HuH-7.5 (cell line): ENCODE data around the gene CIB2.

Experiments
- DNase-seq: peaks from one replicate; pipeline ENCODE4 v3.0.0; 2011; ENCODE audit warnings: low spot score

CIB2 gene

DNA sequence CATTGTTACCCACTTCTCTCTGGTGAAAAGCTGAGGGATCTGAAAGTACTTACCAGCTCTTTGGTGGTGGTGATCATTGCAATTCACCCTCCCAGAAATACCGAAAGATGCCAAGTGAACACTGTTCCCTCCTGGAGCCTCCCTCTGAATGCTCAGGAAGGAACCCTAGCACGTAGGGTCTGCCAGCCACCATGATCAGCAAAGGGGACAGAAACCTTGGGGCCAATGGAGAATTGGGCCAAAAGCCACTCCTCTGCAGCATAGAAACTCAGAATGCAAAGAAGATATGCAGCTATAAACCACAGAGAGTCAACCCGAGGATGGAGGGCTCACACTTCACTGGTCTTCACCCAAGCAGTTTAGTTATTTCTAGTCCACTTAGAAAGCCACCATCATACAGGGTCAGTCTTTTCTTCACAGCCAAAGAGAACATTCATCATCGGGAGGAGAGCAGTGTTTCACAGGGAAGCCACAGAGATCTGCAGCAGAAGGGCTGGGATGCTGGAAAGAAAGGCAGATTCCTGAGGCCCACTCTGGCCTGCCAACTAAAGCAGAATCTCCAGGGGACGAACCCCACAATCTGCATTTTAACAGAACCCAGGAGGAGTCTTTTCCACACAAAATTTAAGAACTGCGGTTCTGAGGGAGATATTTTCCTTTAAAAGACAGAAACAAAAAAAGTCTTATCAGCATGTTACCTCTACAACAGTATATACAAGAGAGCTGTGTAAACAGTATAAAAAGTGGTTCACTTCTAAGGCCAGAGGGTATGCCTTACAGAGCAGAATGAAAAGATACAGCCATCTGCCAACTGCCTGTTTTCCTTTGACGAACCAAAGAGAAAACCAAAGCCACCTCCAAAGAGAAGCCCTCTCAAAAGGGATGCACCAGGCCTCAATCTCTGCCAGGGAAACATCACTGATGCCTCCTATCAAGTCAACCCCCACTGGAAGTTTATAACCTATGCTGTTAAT, 65.0 kb downstream of the CIB2 start:
- no peak for DNase-seq

DNA sequence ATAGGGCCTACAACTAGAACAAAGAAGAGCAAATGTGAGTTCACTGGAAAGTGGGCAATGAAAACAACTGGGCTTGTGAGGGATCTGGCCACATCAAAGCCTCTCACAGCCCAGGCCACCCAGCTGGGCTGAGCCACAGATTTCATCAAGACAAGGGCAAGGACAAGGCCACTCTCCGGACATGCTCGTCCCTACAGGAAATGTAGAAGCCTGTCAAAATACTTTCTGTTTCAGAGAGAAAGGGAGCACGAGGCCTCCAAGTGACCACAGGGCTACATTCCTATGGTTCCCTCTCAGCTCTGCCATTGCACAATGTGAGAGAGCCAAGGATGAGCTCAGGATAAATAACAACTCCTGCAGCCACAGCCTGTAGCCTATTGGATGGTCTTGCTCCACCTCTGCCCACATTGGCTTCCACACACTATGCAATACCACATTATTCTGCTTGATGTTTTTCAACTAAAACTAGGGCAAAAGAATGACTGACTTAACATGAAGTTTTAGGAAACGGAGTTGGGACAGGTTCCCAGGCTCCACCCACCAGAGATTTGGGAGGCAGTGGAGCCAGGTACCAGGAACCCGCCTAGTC, 65.9 kb downstream of the CIB2 start:
- DNase-seq, result no peak

DNA sequence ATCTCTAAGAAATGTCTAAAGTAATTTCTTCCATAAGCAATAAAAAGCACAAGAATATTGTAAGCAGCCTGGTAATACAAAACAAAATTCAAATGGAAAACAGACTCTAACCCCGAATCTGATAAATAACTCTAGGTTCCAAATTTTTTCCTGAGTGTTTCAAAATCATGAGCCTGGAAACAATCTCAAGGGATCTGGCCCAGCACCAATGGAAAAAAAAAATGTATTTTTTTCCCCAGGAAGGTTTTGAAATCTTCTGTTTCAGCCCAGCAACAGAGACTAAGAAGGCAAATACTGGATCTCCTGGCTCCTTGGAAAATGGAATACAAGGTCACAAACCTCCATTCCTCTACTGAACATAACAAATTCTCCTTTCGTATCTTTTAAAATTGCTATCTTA, 66.7 kb downstream of the CIB2 start:
- DNase-seq, result no peak

DNA sequence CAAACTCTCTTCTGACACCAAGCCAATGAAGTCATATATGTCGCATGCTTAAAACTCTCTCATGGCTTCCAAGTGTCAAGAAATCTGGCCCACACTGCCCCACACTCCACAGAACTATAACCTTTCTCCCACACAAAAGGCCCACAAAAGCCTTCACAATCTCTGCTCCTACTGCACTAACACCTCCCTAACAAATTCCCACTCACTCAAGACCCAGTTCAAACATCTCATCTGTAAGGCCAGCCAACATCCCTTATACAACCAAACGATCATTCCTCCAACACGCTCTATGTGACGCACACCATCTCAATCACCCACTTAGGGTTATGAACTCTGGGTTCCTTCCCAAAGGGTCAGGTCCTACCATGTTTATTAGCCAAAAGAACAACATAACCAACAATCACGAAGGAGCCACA, 67.3 kb downstream of the CIB2 start:
- DNase-seq, result no peak

DNA sequence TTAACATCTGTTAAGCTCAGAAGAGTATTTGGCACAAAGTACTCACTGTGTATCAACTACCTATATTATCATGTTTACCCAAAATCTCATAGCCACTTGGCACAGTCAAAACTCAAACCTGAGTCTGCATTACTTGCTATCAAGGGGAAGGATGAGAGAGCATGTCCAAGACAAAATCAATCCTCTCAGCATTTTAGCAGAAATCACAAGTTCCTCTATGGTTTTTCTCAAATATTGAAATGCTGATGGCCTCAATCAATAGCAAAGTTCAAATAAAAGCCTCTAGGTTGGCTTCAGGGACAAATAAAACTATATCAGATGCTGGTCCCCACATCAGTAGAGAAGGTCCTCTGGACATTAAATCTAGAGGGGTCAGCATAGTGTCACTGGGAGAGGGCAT, 68.0 kb downstream of the CIB2 start:
- DNase-seq, result no peak

DNA sequence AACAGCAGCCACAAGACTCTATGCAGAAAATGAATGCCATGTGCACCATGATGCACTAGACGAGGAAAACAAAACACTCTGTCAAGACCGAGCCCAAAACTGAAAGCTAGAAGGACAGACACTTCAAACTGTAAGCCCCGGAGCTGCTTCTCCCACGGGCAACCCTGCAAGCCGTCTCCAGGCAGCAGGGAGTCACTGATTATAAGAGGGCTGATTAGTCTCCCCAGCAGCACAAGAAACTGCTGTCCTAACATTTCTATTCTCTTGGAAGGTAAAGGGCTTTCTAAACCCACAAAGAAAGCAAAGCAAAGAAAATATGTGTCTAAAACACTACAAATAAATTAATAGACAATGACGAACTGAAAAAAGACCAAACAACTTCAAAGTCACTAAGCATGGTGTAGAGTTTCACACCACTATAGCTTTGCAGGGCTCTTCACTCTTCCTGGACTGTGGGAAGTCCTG, 69.2 kb downstream of the CIB2 start:
- DNase-seq, result no peak

DNA sequence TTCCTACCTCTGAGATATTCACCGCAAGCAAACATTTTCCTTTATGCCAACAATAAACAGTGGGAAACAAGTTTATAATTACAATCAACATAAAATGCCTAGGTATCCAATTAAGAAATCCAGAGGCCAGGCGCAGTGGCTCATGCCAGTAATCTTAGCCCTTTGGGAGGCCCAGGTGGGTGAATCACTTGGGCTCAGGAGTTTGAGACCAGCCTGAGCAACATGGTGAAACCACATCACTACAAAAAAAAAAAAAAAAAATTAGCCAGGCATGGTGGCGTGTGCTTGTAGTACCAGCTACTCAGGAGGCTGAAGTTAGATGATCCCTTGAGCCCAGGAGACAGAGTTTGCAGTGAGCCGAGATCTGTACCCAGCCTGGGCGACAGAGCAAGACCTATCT, 71.0 kb downstream of the CIB2 start:
- no peak for DNase-seq

DNA sequence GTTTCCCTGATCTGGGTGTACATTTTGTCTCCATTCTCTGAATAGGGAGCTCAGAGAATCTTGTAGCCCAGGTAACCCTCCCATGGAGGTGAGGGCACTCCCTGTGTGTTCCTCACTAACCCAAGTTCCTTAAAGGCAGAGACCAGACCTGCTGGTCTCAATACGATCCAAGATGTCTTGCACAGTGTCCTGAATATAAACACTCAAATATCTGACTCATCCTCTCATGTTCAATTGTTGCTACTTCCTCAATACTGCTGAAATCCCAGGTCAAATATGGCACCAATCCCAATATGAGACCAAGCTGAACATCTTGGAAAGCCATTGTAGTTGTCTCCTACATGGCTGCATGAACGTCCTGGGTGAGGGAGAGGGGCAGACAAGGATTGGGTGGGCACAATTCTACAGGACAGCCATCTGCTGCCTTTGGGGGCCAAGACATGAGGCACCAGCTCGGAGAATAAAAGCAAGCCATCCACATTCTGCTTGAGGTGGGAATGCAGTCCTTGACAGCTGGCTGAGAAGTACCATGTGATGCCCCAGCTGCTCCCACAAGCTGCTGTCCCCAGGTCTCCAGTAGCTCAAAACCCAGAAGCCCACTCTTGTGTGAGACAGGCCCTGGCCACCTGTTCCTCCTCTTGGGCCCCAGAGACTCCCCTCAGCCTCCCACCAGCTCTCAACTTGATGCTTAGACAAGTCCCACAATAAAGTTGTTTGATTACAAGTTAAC, 72.0 kb downstream of the CIB2 start:
- DNase-seq, result no peak

DNA sequence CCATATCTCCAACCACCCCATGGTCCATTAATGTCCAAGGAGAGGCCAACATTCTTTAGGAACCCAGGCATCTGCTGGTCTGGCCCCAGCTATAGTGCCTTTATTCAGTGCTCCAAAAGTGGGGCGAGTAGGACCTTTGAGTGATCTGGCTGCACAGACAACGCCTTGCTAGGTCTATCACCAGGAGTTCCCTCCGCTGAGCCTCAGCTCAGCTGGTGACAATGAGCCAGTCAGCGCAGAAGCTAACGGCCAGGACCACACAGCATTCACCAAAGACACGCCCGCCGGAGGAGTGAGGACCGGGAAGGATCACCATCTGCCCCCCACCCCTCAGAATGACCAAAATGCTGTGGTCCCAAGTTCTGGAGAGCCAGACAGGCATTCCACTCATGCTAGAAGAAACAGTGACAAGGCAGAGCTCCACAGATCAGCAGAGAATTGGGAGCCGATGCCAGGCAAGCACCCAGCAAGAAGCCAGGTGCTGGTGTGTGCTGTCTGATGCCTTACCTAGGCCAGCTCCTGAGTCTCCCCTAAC, 72.8 kb downstream of the CIB2 start:
- DNase-seq, result no peak

DNA sequence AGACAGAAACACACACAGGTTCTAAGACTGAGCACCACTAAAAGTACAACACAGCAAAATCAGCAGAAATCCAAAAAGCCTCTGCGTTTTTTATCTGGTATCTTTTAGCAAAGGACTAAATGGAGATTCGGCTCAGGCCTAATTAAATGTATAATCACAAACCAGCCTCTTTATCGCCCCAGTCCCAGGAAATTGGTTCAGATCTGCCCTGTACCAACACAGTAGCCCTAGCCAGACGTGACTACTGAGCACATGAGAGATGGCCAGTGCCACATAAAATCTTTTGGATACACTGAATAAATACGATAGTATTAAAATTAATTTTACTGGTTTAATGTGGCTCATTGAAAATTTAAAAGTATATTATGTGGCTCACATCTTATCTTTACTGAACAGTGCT, 73.4 kb downstream of the CIB2 start:
- DNase-seq, result no peak

DNA sequence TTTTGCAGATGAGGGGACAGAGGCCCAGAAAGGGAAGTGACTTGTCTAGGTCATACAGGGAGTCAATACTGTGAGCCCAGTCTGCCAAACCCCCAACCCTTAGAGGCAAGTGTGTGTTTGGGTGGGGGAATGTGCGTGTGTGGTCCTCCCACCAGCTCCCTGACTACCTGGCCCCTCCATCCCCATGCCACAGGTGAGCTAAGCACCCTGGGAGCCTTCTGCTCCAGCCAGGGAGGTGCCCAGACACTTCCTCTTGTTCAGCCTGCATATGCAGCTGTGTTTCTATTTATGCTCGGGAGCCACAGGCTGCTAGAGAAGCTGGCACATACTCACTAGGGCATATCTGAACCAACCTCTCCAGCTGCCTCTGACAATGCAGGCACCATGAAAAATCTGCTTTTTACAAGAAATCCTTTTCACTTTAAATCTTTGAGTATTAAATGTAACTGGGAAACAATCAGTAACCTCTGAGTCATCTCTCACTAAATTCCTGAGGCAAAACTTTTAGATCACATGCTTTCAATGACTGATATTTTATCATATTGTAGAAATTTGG, 74.5 kb downstream of the CIB2 start:
- DNase-seq, result no peak

DNA sequence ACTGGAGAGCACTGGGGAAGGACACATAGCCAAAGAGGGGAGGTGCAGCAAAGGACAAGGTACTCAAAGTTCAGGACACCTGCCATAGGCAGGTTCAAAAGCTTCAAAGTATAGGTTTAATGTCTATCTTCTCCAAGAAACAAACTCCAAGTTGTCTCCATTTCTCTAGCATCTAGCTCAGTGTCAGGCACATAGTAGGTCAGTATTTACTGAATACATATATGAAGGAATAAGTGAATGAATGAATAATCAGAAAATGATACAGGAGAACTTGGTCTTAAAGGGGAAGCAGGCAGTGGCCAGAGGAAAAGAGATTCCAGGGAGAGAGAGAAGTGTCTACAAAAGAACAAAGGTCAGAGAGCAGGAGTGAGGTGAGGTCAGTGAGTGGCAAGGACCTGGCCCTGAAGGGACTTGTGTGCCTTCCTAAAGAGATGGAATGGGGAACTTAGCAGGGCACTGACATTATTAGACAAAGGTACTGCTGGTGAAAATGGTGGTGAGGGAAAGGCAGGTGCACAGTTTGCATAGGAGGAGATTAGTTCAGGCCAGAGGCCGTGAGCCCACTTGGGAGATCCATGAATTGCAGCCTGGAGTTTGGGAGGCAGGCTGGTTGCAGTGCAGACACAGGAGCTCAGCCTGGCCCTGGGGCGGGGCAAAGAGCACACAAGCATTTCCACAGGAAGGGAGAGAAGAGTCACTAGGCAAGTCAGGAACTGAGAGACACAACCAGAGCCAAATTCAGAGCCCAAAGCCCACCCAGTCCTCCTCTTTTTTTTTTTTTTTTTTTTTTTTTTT, 75.1 kb downstream of the CIB2 start:
- DNase-seq, result peak; percentile 66

DNA sequence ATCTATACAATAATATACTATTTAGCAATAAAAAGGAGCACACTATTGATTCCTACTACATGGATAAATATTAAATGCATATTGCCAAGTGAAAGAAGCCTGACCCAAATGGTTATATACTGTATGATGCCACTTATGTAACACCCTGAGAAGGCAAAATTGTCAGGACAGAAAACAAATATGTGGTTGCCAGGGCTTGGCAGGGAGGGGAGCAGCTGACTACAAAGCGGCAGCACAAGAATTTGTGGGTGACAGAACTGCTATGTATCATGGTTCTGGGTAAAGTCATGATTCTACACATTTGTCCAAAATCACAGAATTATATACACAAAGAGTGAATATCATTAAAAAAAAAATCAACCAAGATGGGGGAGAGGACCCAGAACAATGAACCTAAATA, 76.3 kb downstream of the CIB2 start:
- no peak for DNase-seq
